Measurements from ENCODE around the gene L2HGDH. TPM values are rescaled to one million over a fixed set of nuclear protein-coding genes. Genes with fewer than 3 reads are reported as not detected.

Gene L2HGDH
- total and polyA plus RNA-seq, 2 of the 4 experiments (the other 2 are of a cell fraction): 3.1 to 3.8 TPM

- H4K5ac ChIP-seq (ENCODE audit: low read depth, low read length): no peak overlapping the region
- H3K9me3 ChIP-seq (ENCODE audit: control insufficient read depth, insufficient read depth, low read length): no peaks in the 10 kb centered on the region
- no peak overlapping the region for H2BK5ac ChIP-seq (ENCODE audit: low read depth, low read length, poor library complexity, severe bottlenecking)
- no peak overlapping the region for H2BK20ac ChIP-seq (ENCODE audit: low read depth, low read length)
- H3K4me2 ChIP-seq (ENCODE audit: low read depth, low read length): no peak overlapping the region
- no peaks in the 10 kb centered on the region for H3K4me1 ChIP-seq (ENCODE audit: control insufficient read depth, insufficient read depth, low read length)
- H2BK15ac ChIP-seq (ENCODE audit: low read depth, low read length): no peak overlapping the region
- H3K36me3 ChIP-seq (ENCODE audit: control insufficient read depth, insufficient read depth, low read length): no peaks in the 10 kb centered on the region
- H3K23ac ChIP-seq (ENCODE audit: low read depth, low read length): no peak overlapping the region
- no peak overlapping the region for H3K4ac ChIP-seq (ENCODE audit: low read depth, low read length)
- H3K27me3 ChIP-seq (ENCODE audit: control insufficient read depth, insufficient read depth, low read length): no peaks in the 10 kb centered on the region
- dilution Hi-C loops (cut with HindIII; ENCODE audit: low sequenced_read_pairs, unreplicated experiment): no loop called here
- WGBS, 2 experiments (ENCODE audit: extremely low coverage in 2 of 2, insufficient read length in 1 of 2): no CpG with 5 or more reads among the region's 2 CpGs
- H3K56ac ChIP-seq (ENCODE audit: extremely low read depth, insufficient read depth, low read length): no peak overlapping the region
- TF ChIP-seq BHLHE40 (IDR thresholded peaks at IDR 0.05; ENCODE audit: low read depth, low read length) (no peak), RCOR1 (IDR thresholded peaks at IDR 0.05; ENCODE audit: insufficient replicate concordance, low read length) (no peak), CTCF (conservative IDR thresholded peaks at IDR 0.05; ENCODE audit: low read depth, low read length) (no peak)
- intact Hi-C loops (cut with micrococcal nuclease): loop anchor here (5.0 kb wide), 1 partner anchor 37 kb away; no protein-coding TSS in a partner anchor
- H4K91ac ChIP-seq (ENCODE audit: insufficient read depth, low read depth, low read length): no peak overlapping the region
- no peak overlapping the region for H2AK9ac ChIP-seq (replicated peaks; ENCODE audit: low read depth, low read length, poor library complexity)
- POLR2A ChIA-PET (ENCODE audit: unreplicated experiment): no interaction called here
- no peak overlapping the region for H2AK5ac ChIP-seq (ENCODE audit: low read depth, low read length)
- H2AFZ ChIP-seq (replicated peaks; ENCODE audit: low read length, poor library complexity): no peak overlapping the region
- CTCF ChIA-PET: no interaction called here
- no peak overlapping the region for H3K27ac ChIP-seq (ENCODE audit: insufficient read depth, low read length)
- ATAC-seq (ENCODE audit: low read depth) (no peak), DNase-seq (no peak)
- H3K4me3 ChIP-seq (ENCODE audit: insufficient read depth, low read depth, low read length): no peak overlapping the region
- no peak overlapping the region for H3K14ac ChIP-seq (replicated peaks; ENCODE audit: low read depth, low read length)
- BruUV-seq (replicated peaks): no TSS peak
- in situ Hi-C loops (cut with MboI; ENCODE audit: low sequenced_read_pairs): no loop called here
- H2BK120ac ChIP-seq (ENCODE audit: low read depth, low read length): no peak overlapping the region
- no peak overlapping the region for H3K18ac ChIP-seq (ENCODE audit: low read depth, low read length)
- H4K8ac ChIP-seq (ENCODE audit: low read depth in 2 of 2, low read length in 2 of 2): no peak overlapping the region
- 0 out of 2 replicates have a peak, but pooled peaks cover 2% of the 10 kb centered on the region for H3K9me1 ChIP-seq (ENCODE audit: insufficient read depth, low read length)
- H4K20me1 ChIP-seq (ENCODE audit: insufficient read depth, low read length): no peaks in the 10 kb centered on the region
- H3K9ac ChIP-seq (ENCODE audit: low read depth, low read length): no peak overlapping the region
- no peaks in the 10 kb centered on the region; a peak in 1 of 4 replicates for H3K79me1 ChIP-seq (ENCODE audit: low read depth in 1 of 2, low read length in 2 of 2)
Measured at GRCh38 chr14:50299585-50299984, 12.4 kb downstream of the L2HGDH start.

All from IMR-90 (cell line).